ENCODE results near the gene ZNF722.
"Not testable (repeated sequence)": the region's sequence is repeated elsewhere in the genome, so short reads cannot be mapped to it uniquely, and the experiment has no call there.

ZNF722 gene

DNA sequence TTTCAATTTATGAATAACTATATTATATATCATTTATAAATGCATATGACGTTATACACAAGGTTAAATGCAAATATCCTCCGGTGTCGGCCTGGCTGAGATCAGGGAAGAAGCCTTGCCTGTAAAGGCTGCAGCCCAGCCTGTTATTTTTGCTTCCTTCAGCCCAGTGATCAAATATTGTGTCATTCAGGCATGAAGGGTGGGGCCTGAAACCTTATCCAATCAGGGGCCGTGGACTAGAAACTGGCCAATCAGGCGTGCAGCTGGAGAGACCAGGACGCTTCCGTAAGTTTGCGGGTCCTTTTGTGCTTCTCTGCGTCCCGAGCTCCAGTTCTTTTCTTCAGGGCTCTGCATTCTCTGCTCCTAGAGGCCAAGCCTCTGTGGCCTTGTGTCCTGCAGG is at the start of gene ZNF722:
TSS of gene ZNF722 (plus strand) at position 301 of the 400 bp plus-strand sequence. CDS start 113 bp downstream, outside the sequence.
- no peak for DNase-seq

DNA sequence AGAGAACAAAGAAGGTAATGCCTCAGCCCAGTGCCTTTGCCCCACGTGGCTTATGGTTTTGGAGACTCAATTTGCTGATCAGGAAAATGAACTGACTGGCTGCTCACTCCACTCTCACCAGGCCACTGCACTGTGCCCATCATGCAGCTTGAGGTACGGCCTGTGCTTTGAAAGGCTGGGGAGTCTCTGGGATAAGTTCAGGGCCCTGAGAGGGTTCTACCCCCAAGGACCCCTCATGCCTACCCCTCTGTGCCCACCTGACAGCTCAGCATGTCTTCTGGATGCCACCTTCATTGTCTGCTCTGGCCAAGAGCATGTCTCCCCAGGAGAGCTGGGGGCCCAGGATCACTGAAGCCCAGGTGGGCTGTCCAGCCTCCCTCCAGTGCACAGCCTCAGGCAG is 45.5 kb upstream of the ZNF722 start:
- no peak for DNase-seq

DNA sequence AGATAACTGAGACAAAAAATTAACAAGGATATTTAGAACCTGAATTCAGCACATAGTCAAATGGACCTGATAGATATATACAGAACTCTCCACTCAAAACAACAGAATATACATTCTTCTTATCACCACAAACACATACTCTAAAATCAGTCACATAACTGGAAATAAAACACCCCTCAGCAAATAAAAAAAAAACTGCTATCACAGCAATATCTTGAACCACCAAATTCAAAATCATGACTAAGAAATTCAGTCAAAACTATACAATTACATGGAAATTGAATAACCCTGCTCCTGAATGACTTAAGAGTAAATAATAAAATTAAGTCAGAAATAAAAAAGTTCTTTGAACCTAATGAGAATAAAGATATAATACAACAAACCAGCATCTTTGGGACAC is 30.0 kb upstream of the ZNF722 start:
- no peak for DNase-seq

DNA sequence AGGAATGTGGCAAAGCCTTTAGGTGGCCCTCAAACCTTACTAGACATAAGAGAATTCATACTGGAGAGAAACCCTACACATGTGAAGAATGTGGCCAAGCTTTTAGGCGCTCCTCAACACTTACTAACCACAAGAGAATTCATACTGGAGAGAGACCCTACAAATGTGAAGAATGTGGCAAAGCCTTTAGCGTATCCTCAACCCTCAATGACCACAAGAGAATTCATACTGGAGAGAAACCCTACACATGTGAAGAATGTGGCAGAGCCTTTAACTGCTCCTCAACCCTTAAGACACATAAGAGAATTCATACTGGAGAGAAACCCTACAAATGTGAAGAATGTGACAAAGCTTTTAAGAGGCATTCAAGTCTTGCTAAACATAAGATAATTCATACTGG is 16.8 kb downstream of the ZNF722 start:
- DNase-seq: not testable (repeated sequence)

DNA sequence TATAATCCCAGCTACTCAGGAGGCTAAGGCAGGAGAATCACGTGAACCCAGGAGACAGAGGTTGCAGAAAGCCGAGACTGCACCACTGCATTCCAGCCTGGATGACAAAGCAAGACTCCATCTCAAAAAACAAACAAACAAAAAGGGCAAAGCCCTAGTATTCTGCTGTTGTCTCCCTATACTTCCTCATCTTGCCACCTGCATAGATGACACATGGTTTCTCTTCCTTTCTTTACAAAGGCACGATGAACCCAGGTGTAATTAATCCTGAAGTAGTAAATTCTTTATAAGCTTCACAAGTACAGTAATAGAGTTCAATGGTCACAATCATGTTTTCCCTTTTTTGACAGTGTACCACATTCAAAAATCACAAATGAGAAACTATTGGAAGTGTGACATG is 36.7 kb downstream of the ZNF722 start:
- DNase-seq: no peak

DNA sequence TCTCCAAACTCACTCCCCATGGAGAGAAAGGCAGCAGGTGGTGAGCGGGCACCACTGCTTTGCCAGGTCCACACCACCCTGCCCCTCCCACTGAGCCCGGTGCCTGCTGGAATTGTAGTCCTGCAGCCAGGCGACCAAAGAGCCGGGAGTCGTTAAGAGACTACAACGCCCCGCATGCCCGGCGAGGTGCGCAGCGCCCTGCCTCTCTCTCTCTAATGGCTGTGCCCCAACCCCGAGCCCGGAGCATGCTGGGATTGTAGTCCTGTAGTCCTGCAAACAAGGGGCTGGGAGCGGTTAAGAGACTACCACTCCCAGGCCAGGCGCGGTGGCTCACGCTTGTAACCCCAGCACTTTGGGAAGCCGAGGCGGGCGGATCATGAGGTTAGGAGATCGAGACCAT is 38.4 kb downstream of the ZNF722 start:
- no peak for DNase-seq

DNA sequence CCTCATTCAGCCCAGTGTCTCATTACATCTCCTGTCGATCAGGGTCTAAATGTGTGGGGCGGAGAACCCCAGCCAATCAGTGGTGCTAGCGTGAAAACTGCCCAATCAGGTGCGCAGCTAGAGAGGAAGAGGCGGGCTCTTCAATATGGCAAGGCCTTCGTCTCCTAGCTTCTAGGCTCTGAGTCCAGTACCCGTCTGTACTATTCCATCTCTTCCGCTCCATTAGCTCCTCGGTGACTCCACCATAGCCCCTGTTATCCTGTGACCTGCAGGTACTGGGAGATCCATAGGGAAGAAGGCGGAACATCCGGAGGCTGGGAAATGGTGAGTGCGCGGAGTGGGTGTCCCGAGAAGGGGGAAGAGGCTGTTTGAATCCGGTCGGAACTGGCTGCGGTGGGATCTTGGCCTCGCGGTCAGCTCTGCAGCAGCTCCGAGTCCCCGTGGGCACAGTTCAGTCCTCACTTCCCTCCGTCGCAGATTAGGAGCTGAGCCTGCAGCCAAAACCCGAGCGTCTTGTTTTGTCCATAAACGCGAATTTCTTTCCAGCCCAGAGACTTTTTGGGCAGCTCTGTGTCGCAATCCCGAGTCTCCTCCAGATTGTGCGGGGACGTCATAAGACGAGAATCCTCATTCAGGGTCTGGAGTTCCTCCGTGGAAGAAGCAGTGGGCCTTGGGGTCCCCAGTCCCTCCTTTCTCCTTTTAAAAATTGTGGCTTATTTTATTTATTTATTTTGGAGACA is 46.8 kb downstream of the ZNF722 start, which contains the start of gene ZNF727:
TSS of gene ZNF727 (plus strand) at position 134 of the 740 bp plus-strand sequence. CDS start at position 322, 188 bp downstream.
- no peak for DNase-seq

DNA sequence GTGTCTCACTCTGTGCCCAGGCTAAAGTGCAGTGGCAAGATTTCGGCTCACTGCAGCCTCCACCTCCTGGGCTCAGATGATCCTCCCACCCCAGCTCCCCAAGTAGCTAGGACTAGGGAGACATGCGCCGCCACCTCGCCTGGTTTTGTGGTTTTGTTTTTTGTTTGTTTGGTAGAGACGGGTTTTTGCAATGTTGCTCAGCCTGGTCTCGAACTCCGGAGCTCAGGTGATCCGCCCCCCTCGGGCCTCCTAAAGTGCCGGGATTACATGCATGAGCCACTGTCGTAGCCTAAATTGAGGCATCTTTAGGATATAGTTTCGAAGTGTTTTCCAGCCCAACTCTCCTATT is 47.4 kb downstream of the ZNF722 start:
- DNase-seq: no peak

Data from activated CD8-positive, alpha-beta memory T cell treated with anti-CD3 and anti-CD28 coated beads for 24 hours (primary cell).